A549 treated with Mapracorat at 1 μM for 4 hours (cell line): ENCODE data around the gene RNF212B. TPM values are rescaled to one million over a fixed set of nuclear protein-coding genes. Genes with fewer than 3 reads are reported as not detected.

Experiments used
- total RNA-seq: library from RNA; stranded (reverse); fragments of 200-300 nt; extraction: Qiagen RNA extraction; gene quantifications from 5 replicates; pipeline ENCODE4 v1.2.3, GENCODE V29; 2022

Gene RNF212B
- total RNA-seq = not detected in 5 replicates

GRCh38 chr14:23237772-23238594 is at the start of gene RNF212B:
Gene RNF212B (plus strand): TSS chr14:23237936. CDS start chr14:23240346, 2,410 bp downstream.

GRCh38 chr14:23286020-23286901 is 48.5 kb downstream of the RNF212B start, which contains the start of gene HOMEZ:
Gene HOMEZ (minus strand): TSS chr14:23286132. CDS start chr14:23285952, 180 bp downstream.

GRCh38 chr14:23302290-23303225 is 64.8 kb downstream of the RNF212B start, which contains the start of gene PPP1R3E:
Gene PPP1R3E (minus strand): TSS chr14:23302859. CDS start chr14:23302576, 283 bp downstream.

GRCh38 chr14:23306412-23307145 is 68.8 kb downstream of the RNF212B start, which contains the start of gene BCL2L2:
Gene BCL2L2 (plus strand): TSS chr14:23306833. CDS start chr14:23307768, 935 bp downstream.

GRCh38 chr14:23320584-23321571 is 83.1 kb downstream of the RNF212B start, which contains the start of gene PABPN1:
Gene PABPN1 (plus strand): TSS chr14:23321457. CDS start chr14:23321470, 13 bp downstream.

Other genes starting within 250 kb of the RNF212B start
- 2.4 to 3.4 TPM (median 3.1 TPM) in 5 replicates for gene C14orf93, start 227.8 kb upstream of the RNF212B start, total RNA-seq
- 300 to 334 TPM (median 316 TPM) in 5 replicates for gene PSMB5, start 203.0 kb upstream of the RNF212B start, total RNA-seq
- gene PSMB11, start 195.7 kb upstream of the RNF212B start, total RNA-seq = not detected in 5 replicates
- gene CDH24, start 180.4 kb upstream of the RNF212B start, total RNA-seq = 2.8 to 5.2 TPM (median 4.7 TPM) in 5 replicates
- 89.4 to 101 TPM (median 95.3 TPM) in 5 replicates for gene ACIN1, start 142.8 kb upstream of the RNF212B start, total RNA-seq
- gene C14orf119, start 142.4 kb upstream of the RNF212B start, total RNA-seq = 85.6 to 107 TPM (median 97.5 TPM) in 5 replicates
- gene CIROP, start 132.9 kb upstream of the RNF212B start, total RNA-seq = not detected in 5 replicates
- not detected in 5 replicates for gene CEBPE, start 118.7 kb upstream of the RNF212B start, total RNA-seq
- gene SLC7A8, start 54.3 kb upstream of the RNF212B start, total RNA-seq = 1.5 to 2.2 TPM (median 1.7 TPM) in 5 replicates
- 6.6 to 10.9 TPM (median 7.9 TPM) in 5 replicates for gene HOMEZ, start 48.2 kb downstream of the RNF212B start, total RNA-seq
- gene PPP1R3E, start 64.9 kb downstream of the RNF212B start, total RNA-seq = 2.8 to 4.6 TPM (median 4.0 TPM) in 5 replicates
- gene BCL2L2, start 68.9 kb downstream of the RNF212B start, total RNA-seq = 15.9 to 20.7 TPM (median 19.0 TPM) in 5 replicates
- 142 to 156 TPM (median 145 TPM) in 5 replicates for gene PABPN1, start 83.5 kb downstream of the RNF212B start, total RNA-seq
- gene SLC22A17, start 115.0 kb downstream of the RNF212B start, total RNA-seq = 5.5 to 9.4 TPM (median 6.6 TPM) in 5 replicates
- gene EFS, start 127.2 kb downstream of the RNF212B start, total RNA-seq = not detected in 5 replicates
- gene IL25, start 134.9 kb downstream of the RNF212B start, total RNA-seq = not detected in 5 replicates
- not detected in 5 replicates for gene CMTM5, start 139.1 kb downstream of the RNF212B start, total RNA-seq
- gene MYH6, start 170.3 kb downstream of the RNF212B start, total RNA-seq = 0.03 to 0.11 TPM (median 0.06 TPM) in 4 of 5 replicates, not detected in the other
- gene MYH7, start 197.7 kb downstream of the RNF212B start, total RNA-seq = not detected in 5 replicates
- 56.7 to 74.9 TPM (median 61.2 TPM) in 5 replicates for gene NGDN, start 231.8 kb downstream of the RNF212B start, total RNA-seq